ENCODE data around the gene TOMM34. TPM values are rescaled to one million over a fixed set of nuclear protein-coding genes. Genes with fewer than 3 reads are reported as not detected.

The TOMM34 gene
- total and polyA plus RNA-seq, 2 of the 13 experiments (the other 11 are each of a cell fraction or from before 2014, with no cell fraction given), result 36.2 to 52.0 TPM

GRCh38 chr20:44911264-44911921, 48.8 kb downstream of the TOMM34 start (continued):
- TF ChIP-seq ZNF430 (CRISPR knock-in tag; IDR thresholded peaks at IDR 0.05) (no peak), ZNF460 (CRISPR knock-in tag; IDR thresholded peaks at IDR 0.05; ENCODE audit: borderline replicate concordance) (no peak), EHMT2 (IDR thresholded peaks at IDR 0.05; ENCODE audit: borderline replicate concordance, low read depth, low read length) (no peak; the same call in 1 of the 2 replicates), SNRNP70 (IDR thresholded peaks at IDR 0.05; ENCODE audit: low read depth, low read length) (no peak), ZNF558 (CRISPR knock-in tag; IDR thresholded peaks at IDR 0.05; ENCODE audit: borderline replicate concordance) (no peak), DMAP1 (CRISPR knock-in tag; IDR thresholded peaks at IDR 0.05) (no peak; the same call in 1 of the 2 replicates), ZNF564 (CRISPR knock-in tag; IDR thresholded peaks at IDR 0.05) (peak; percentile 59), ZNF782 (CRISPR knock-in tag; IDR thresholded peaks at IDR 0.05; ENCODE audit: borderline replicate concordance) (0 out of 2 replicates have a peak, but pooled peaks have one; percentile 83), CEBPG (CRISPR knock-in tag; IDR thresholded peaks at IDR 0.05) (peak; percentile 88), FOXA1 (IDR thresholded peaks at IDR 0.05) (peak; percentile 35; the same call in 1 of the 2 replicates), FOXA1 (CRISPR knock-in tag; IDR thresholded peaks at IDR 0.05) (no peak), TFDP2 (CRISPR knock-in tag; IDR thresholded peaks at IDR 0.05) (peak; percentile 43; the same call in 1 of the 2 replicates), ZNF766 (CRISPR knock-in tag; IDR thresholded peaks at IDR 0.05; ENCODE audit: borderline replicate concordance) (peak; percentile 82; the same call in 1 of the 2 replicates), GPBP1L1 (CRISPR knock-in tag; IDR thresholded peaks at IDR 0.05) (no peak), ATF3 (CRISPR knock-in tag; IDR thresholded peaks at IDR 0.05) (no peak; the same call in 1 of the 2 replicates), ZFAT (CRISPR knock-in tag; conservative IDR thresholded peaks at IDR 0.05) (no peak), CHCHD3 (CRISPR knock-in tag; IDR thresholded peaks at IDR 0.05) (no peak), TGIF2 (CRISPR knock-in tag; IDR thresholded peaks at IDR 0.05) (peak; percentile 56; the same call in 1 of the 2 replicates), ZNF747 (CRISPR knock-in tag; IDR thresholded peaks at IDR 0.05; ENCODE audit: borderline replicate concordance) (no peak; the same call in 1 of the 2 replicates), GATAD2A (CRISPR knock-in tag; IDR thresholded peaks at IDR 0.05) (peak; percentile 76), ZNF503 (CRISPR knock-in tag; IDR thresholded peaks at IDR 0.05) (peak; percentile 67), RARA (CRISPR knock-in tag; IDR thresholded peaks at IDR 0.05) (peak; percentile 52; the same call in 1 of the 2 replicates)
- TF ChIP-seq, protein P1, sequence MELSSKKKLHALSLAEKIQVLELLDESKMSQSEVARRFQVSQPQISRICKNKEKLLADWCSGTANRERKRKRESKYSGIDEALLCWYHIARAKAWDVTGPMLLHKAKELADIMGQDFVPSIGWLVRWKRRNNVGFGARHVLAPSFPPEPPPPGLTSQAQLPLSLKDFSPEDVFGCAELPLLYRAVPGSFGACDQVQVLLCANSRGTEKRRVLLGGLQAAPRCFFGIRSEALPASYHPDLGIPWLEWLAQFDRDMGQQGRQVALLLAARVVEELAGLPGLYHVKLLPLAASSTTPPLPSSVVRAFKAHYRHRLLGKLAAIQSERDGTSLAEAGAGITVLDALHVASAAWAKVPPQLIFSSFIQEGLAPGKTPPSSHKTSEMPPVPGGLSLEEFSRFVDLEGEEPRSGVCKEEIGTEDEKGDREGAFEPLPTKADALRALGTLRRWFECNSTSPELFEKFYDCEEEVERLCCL (CRISPR knock-in tag; IDR thresholded peaks at IDR 0.05; ENCODE audit: borderline replicate concordance), result no peak
- TF ChIP-seq, protein P2, sequence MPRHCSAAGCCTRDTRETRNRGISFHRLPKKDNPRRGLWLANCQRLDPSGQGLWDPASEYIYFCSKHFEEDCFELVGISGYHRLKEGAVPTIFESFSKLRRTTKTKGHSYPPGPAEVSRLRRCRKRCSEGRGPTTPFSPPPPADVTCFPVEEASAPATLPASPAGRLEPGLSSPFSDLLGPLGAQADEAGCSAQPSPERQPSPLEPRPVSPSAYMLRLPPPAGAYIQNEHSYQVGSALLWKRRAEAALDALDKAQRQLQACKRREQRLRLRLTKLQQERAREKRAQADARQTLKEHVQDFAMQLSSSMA (CRISPR knock-in tag; IDR thresholded peaks at IDR 0.05), result no peak
